ENCODE measurements around the gene SP9. TPM values are rescaled to one million over a fixed set of nuclear protein-coding genes. Genes with fewer than 3 reads are reported as not detected.
A peak's percentile ranks its signal among the peaks of the same experiment; 100 is the strongest.

Gene SP9
- total and polyA plus RNA-seq, 11 donors = 0.08 TPM; not detected in 10

GRCh38 chr2:174341293-174341994, 6.7 kb downstream of the SP9 start:
- TF ChIP-seq, protein P1, sequence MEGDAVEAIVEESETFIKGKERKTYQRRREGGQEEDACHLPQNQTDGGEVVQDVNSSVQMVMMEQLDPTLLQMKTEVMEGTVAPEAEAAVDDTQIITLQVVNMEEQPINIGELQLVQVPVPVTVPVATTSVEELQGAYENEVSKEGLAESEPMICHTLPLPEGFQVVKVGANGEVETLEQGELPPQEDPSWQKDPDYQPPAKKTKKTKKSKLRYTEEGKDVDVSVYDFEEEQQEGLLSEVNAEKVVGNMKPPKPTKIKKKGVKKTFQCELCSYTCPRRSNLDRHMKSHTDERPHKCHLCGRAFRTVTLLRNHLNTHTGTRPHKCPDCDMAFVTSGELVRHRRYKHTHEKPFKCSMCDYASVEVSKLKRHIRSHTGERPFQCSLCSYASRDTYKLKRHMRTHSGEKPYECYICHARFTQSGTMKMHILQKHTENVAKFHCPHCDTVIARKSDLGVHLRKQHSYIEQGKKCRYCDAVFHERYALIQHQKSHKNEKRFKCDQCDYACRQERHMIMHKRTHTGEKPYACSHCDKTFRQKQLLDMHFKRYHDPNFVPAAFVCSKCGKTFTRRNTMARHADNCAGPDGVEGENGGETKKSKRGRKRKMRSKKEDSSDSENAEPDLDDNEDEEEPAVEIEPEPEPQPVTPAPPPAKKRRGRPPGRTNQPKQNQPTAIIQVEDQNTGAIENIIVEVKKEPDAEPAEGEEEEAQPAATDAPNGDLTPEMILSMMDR (IDR thresholded peaks at IDR 0.05) = peak; percentile 94 to 100 (median 98)
- TF ChIP-seq POLR2A (IDR thresholded peaks at IDR 0.05) = no peak
- 1% methylated on average over 21 to 31 of the region's 31 CpGs for WGBS, 4 donors
- peaks cover 0 to 2% (median 0%) of the 10 kb centered on the region in 9 donors for H3K36me3 ChIP-seq
- H3K4me1 ChIP-seq = peaks cover 7 to 61% (median 33%) of the 10 kb centered on the region in 12 donors
- ATAC-seq (peak; percentile 84 to 94 (median 90)), DNase-seq (peak; percentile 81 to 94 (median 82))
- H3K9me3 ChIP-seq = no peaks in the 10 kb centered on the region
- H3K27me3 ChIP-seq = peaks cover 69 to 95% (median 87%) of the 10 kb centered on the region in 9 donors
- H3K4me3 ChIP-seq = peak overlapping the region in 1 of 12 donors; percentile 28
- H3K27ac ChIP-seq = no peak overlapping the region
- intact Hi-C loops (cut with DNase I) = loop anchor here (1.0 to 10.0 kb wide), 12 partner anchors 184 to 1127 kb away; no protein-coding TSS in a partner anchor

- Histone ChIP-seq H3K4me1 (peaks cover 0 to 54% (median 29%) of the 10 kb centered on the region in 12 donors), H3K9me3 (no peaks in the 10 kb centered on the region), H3K36me3 (peaks cover 0 to 6% (median 0%) of the 10 kb centered on the region in 9 donors), H3K27me3 (peaks cover 62 to 88% (median 80%) of the 10 kb centered on the region in 9 donors), H3K27ac (no peak overlapping the region), H3K4me3 (peak overlapping the region in 1 of 12 donors; percentile 28)
- 3 to 7% (median 4%) methylated on average over 32 to 52 of the region's 52 CpGs for WGBS, 4 donors
- intact Hi-C loops (cut with DNase I) = loop anchor here (1.0 to 10.0 kb wide), 12 partner anchors 185 to 1127 kb away; no protein-coding TSS in a partner anchor
- no peak for TF ChIP-seq POLR2A (IDR thresholded peaks at IDR 0.05)
- TF ChIP-seq, protein P1 (IDR thresholded peaks at IDR 0.05) = no peak
- DNase-seq (peak in 1 of 5 donors; percentile 63), ATAC-seq (peak in 3 of 4 donors; percentile 29 to 37 (median 30))
These were observed 7.4 kb downstream of the SP9 start for GRCh38 chr2:174341995-174342685.

GRCh38 chr2:174342686-174343342, 8.1 kb downstream of the SP9 start:
- ATAC-seq = no peak
- DNase-seq = peak in 1 of 5 donors; percentile 44

More at GRCh38 chr2:174342686-174343342, 8.1 kb downstream of the SP9 start:
- Histone ChIP-seq H3K36me3 (peaks cover 0 to 13% (median 4%) of the 10 kb centered on the region in 9 donors), H3K27me3 (peaks cover 56 to 82% (median 74%) of the 10 kb centered on the region in 9 donors), H3K4me3 (no peak overlapping the region), H3K27ac (no peak overlapping the region), H3K4me1 (peaks cover 0 to 47% (median 26%) of the 10 kb centered on the region in 12 donors), H3K9me3 (no peaks in the 10 kb centered on the region)
- TF ChIP-seq POLR2A (IDR thresholded peaks at IDR 0.05) = no peak
- TF ChIP-seq, protein P1 (IDR thresholded peaks at IDR 0.05) = no peak
- intact Hi-C loops (cut with DNase I) = loop anchor here (5.0 to 10.0 kb wide), 10 partner anchors 186 to 1128 kb away; no protein-coding TSS in a partner anchor
- WGBS, 4 donors = 5 to 9% (median 8%) methylated on average over 28 to 29 of the region's 29 CpGs

All from heart left ventricle (tissue), 16 donors.